Urinary bladder (tissue), 4 donors: ENCODE data around the gene GLRA1. TPM values are rescaled to one million over a fixed set of nuclear protein-coding genes. Genes with fewer than 3 reads are reported as not detected.

Source experiments
- DNase-seq: peaks from one replicate; pipeline ENCODE4 v3.0.0-alpha.2; 2015; ENCODE audit errors: extremely low spot score
- H3K27ac ChIP-seq: one replicate; pipeline ENCODE4 v1.5.1; 2013; ENCODE audit warnings: low read depth, mild to moderate bottlenecking, moderate library complexity
- H3K36me3 ChIP-seq: one replicate; pipeline ENCODE4 v1.6.1; 2013; ENCODE audit warnings: mild to moderate bottlenecking, moderate library complexity; ENCODE audit not compliant: insufficient read depth
- H3K4me1 ChIP-seq: one replicate; pipeline ENCODE4 v1.6.1; 2013; ENCODE audit warnings: mild to moderate bottlenecking, moderate library complexity; ENCODE audit not compliant: insufficient read depth
- H3K4me3 ChIP-seq: one replicate; pipeline ENCODE4 v1.5.1; 2013; ENCODE audit warnings: low read depth, low read length
- WGBS: extraction: QIAGEN DNeasy Blood & Tissue Kit; methylation state at CpG from one replicate; pipeline ENCODE4 v1.1.7; 2013; 5-methylcytosine and 5-hydroxymethylcytosine counted together
- polyA plus RNA-seq: library from polyadenylated mRNA; stranded (reverse); fragments of 200-250 nt; gene quantifications from one replicate; pipeline ENCODE4 v1.2.3, GENCODE V29; 2013
- total RNA-seq: library from RNA; depleted of rRNA; stranded (reverse); fragments of >200 nt; gene quantifications from one replicate; pipeline ENCODE4 v1.2.3, GENCODE V29; 2014
- donor health status: healthy with polysubstance abuse.
- donor health status: healthy.

GLRA1 gene
- total and polyA plus RNA-seq, 2 donors: not detected

- H3K4me1 ChIP-seq: no peaks in the 10 kb centered on the region
- 67% methylated on average over 2 of the region's 2 CpGs for WGBS
- no peak overlapping the region for H3K27ac ChIP-seq
- no peak overlapping the region for H3K4me3 ChIP-seq
- DNase-seq: no peak
- H3K36me3 ChIP-seq: no peaks in the 10 kb centered on the region
Observed at GRCh38 chr5:151812757-151813309, 111.8 kb downstream of the GLRA1 start.

DNA sequence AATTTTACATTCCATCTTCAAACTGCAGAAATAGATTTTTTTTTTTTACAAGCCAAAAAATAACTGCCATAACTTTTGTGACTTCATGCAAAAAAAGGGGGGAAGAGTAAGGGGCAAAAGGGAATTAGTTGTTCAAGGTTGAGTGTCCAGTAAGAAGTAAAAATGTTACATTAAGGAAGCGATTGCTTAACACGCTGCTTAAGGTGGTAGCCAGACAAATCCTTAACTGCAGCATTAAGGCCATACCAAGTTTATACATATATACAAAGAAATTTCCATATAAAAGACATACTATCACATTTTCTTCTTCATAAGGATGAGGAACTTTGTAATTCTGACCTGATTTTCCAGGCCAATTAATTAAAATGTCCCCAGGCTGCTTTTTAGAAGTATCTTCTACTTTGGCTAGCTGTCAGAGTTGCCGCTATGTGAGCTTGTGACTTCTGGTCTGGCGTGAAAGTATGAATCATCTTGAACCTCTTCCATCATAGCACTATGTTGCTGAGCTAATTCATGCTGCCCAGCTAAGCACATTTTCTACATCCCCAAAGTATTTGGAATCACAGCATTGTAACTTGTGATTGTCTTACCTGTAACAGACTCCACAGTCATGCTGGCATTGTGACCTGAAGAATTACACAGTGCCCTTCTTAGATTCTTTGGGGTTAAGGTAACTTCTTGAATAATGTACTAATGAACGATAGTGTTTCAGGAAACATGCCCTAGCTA is 112.9 kb downstream of the GLRA1 start:
- 84% methylated on average over 5 of the region's 5 CpGs for WGBS

DNA sequence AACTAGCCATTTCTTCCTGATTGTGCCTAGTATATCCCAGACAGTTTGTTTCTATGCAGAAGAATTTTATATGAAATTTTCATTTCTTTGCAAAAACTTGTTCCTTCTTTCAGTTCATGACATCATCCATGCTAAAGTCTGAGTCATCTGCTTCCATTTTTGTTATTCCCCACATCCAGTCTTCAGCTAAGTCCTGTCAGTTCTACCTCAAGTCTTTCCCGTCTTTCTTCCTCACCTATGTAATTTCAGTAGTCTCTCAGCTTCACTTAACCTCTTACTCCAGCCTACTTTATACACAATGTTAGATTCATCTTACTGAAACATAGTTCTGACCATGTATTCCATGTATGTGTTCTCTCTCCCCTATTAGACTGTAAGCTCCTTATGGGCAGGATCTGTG is 113.8 kb downstream of the GLRA1 start:
- Histone ChIP-seq H3K4me3 (no peak overlapping the region), H3K4me1 (no peaks in the 10 kb centered on the region), H3K36me3 (no peaks in the 10 kb centered on the region), H3K27ac (no peak overlapping the region)
- WGBS: 97% methylated on average over 1 of the region's 1 CpG
- no peak for DNase-seq

More for the DNA sequence above, 112.9 kb downstream of the GLRA1 start:
- no peak overlapping the region for H3K4me3 ChIP-seq
- no peaks in the 10 kb centered on the region for H3K36me3 ChIP-seq
- H3K4me1 ChIP-seq: no peaks in the 10 kb centered on the region
- H3K27ac ChIP-seq: no peak overlapping the region
- no peak for DNase-seq

- 37% methylated on average over 1 of the region's 1 CpG for WGBS
Observed at GRCh38 chr5:151810449-151810848, 114.2 kb downstream of the GLRA1 start.

GRCh38 chr5:151808451-151809169 is 116.0 kb downstream of the GLRA1 start:
- no peak overlapping the region for H3K4me3 ChIP-seq
- H3K4me1 ChIP-seq: no peaks in the 10 kb centered on the region
- no peak overlapping the region for H3K27ac ChIP-seq
- H3K36me3 ChIP-seq: no peaks in the 10 kb centered on the region
- no peak for DNase-seq
- WGBS: 80% methylated on average over 4 of the region's 4 CpGs

More at GRCh38 chr5:151810449-151810848, 114.2 kb downstream of the GLRA1 start:
- DNase-seq: no peak
- H3K36me3 ChIP-seq: no peaks in the 10 kb centered on the region
- no peaks in the 10 kb centered on the region for H3K4me1 ChIP-seq
- H3K4me3 ChIP-seq: no peak overlapping the region
- no peak overlapping the region for H3K27ac ChIP-seq

GRCh38 chr5:151805414-151806223 is 119.0 kb downstream of the GLRA1 start:
- Histone ChIP-seq H3K27ac (no peak overlapping the region), H3K4me3 (no peak overlapping the region), H3K36me3 (peaks cover 3% of the 10 kb centered on the region), H3K4me1 (no peaks in the 10 kb centered on the region)
- WGBS: 94% methylated on average over 3 of the region's 3 CpGs
- no peak for DNase-seq

GRCh38 chr5:151800532-151800931 is 124.1 kb downstream of the GLRA1 start:
- Histone ChIP-seq H3K36me3 (peaks cover 10% of the 10 kb centered on the region), H3K27ac (no peak overlapping the region), H3K4me3 (no peak overlapping the region), H3K4me1 (no peaks in the 10 kb centered on the region)
- 83% methylated on average over 2 of the region's 2 CpGs for WGBS
- no peak for DNase-seq

DNA sequence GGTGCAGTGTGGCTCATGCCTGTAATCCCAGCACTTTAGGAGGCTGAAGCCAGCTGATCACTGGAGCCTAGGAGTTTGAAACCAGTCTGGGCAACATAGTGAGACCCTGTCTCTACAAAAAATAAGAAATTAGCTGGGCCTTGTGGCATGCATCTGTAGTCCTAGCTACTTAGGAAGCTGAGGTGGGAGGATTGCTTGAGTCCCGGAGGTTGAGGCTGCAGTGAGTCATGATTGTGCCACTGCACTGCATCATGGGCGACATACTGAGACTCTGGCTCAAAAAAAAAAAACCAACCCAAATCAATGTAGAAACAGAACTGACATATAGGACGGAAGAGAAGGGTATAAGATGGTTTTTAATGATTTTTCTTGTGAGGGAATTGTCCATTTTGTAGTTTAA is 125.2 kb downstream of the GLRA1 start:
- no peak for DNase-seq
- Histone ChIP-seq H3K4me3 (no peak overlapping the region), H3K27ac (no peak overlapping the region), H3K4me1 (no peaks in the 10 kb centered on the region), H3K36me3 (peaks cover 10% of the 10 kb centered on the region)
- WGBS: 84% methylated on average over 3 of the region's 3 CpGs

DNA sequence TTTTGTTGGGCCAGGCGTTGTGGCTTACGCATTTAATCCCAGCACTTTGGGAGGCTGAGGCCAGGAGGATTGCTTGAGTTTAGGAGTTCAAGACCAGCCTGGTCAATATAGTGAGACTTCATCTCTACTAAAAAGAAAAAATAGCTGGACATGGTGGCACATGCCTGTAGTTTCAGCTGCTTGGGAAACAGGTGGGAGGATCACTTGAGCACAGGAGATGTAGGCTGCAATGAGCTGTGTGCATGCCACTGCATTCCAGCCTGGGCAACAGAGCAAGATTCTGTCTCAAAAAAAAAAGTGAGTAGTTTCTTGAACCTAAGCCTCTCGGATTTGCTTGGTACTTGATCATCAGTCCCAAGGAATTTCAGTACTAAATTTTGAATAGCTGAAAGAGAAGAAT is 126.0 kb downstream of the GLRA1 start:
- H3K4me1 ChIP-seq: no peaks in the 10 kb centered on the region
- peaks cover 10% of the 10 kb centered on the region for H3K36me3 ChIP-seq
- no peak overlapping the region for H3K27ac ChIP-seq
- no peak overlapping the region for H3K4me3 ChIP-seq
- WGBS: 85% methylated on average over 3 of the region's 3 CpGs
- no peak for DNase-seq

DNA sequence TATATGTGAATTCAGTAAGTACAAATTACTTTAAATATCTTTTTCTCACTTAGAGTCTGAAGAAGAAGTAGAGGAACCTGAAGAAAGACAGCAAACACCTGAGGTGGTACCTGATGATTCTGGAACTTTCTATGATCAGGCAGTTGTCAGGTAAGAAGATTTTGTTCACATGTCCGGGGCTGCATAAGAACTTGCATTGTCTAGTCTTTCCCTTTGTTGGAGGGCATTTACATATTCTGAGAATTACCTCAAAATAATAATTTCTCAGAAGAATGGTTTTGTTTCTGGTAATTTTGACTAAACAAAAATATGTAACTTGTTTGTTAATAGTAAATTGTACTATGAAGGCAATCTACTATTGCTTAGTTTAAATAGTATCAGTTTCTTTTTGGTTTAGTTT is 129.2 kb downstream of the GLRA1 start:
- no peaks in the 10 kb centered on the region for H3K4me1 ChIP-seq
- no peak for DNase-seq
- 95% methylated on average over 1 of the region's 1 CpG for WGBS
- H3K4me3 ChIP-seq: no peak overlapping the region
- H3K36me3 ChIP-seq: peaks cover 13% of the 10 kb centered on the region
- H3K27ac ChIP-seq: no peak overlapping the region

- no peak overlapping the region for H3K27ac ChIP-seq
- no peak overlapping the region for H3K4me3 ChIP-seq
- DNase-seq: no peak
- H3K4me1 ChIP-seq: no peaks in the 10 kb centered on the region
- WGBS: 96% methylated on average over 3 of the region's 3 CpGs
- H3K36me3 ChIP-seq: peaks cover 9% of the 10 kb centered on the region
Observed at GRCh38 chr5:151793358-151793757, 131.3 kb downstream of the GLRA1 start.

- 82% methylated on average over 6 of the region's 6 CpGs for WGBS
- peaks cover 9% of the 10 kb centered on the region for H3K36me3 ChIP-seq
- no peak overlapping the region for H3K27ac ChIP-seq
- H3K4me3 ChIP-seq: no peak overlapping the region
- H3K4me1 ChIP-seq: no peaks in the 10 kb centered on the region
- no peak for DNase-seq
Observed at GRCh38 chr5:151787817-151788216, 136.8 kb downstream of the GLRA1 start.

GRCh38 chr5:151786468-151786867 is 138.2 kb downstream of the GLRA1 start:
- DNase-seq: no peak
- Histone ChIP-seq H3K4me3 (no peak overlapping the region), H3K4me1 (no peaks in the 10 kb centered on the region), H3K27ac (no peak overlapping the region), H3K36me3 (peaks cover 4% of the 10 kb centered on the region)
- 79% methylated on average over 4 of the region's 4 CpGs for WGBS
